SK-N-SH (cell line): ENCODE measurements around the gene ARHGEF39.

ENCODE experiments used
- ELF1 ChIP-seq: IDR thresholded peaks from 2 replicates; pipeline ENCODE4 v1.4.0; 2012
- POLR2AphosphoS5 ChIP-seq: IDR thresholded peaks from 2 replicates; pipeline ENCODE4 v1.6.1; 2012; ENCODE audit warnings: low read depth, low read length
- RFX5 ChIP-seq: IDR thresholded peaks from 2 replicates; pipeline ENCODE4 v1.6.1; 2012; ENCODE audit warnings: mild to moderate bottlenecking, improper control_type of control experiment, low read length
- SIN3A ChIP-seq: IDR thresholded peaks from 2 replicates; pipeline ENCODE4 v1.6.1; 2012; ENCODE audit warnings: low read depth, mild to moderate bottlenecking, low read length, moderate library complexity, borderline replicate concordance
- TF ChIP-seq, protein P1 (sequence below): IDR thresholded peaks from 2 replicates; pipeline ENCODE4 v1.4.0; 2012; ENCODE audit warnings: low read depth, borderline replicate concordance
- TF ChIP-seq, protein P2 (sequence below): fragments of 150-350 bp; IDR thresholded peaks from 2 replicates; pipeline ENCODE4 v1.6.1; 2017; ENCODE audit warnings: antibody characterized with exemption, low read length, low read depth, borderline replicate concordance
- TF ChIP-seq, protein P3 (sequence below): IDR thresholded peaks from 2 replicates; pipeline ENCODE4 v1.4.0; 2012; ENCODE audit warnings: low read depth
- TF ChIP-seq, protein P4 (sequence below): fragments of 200-600 bp; sonication (generic); IDR thresholded peaks from 2 replicates; pipeline ENCODE4 v1.6.1; 2017; ENCODE audit warnings: antibody characterized with exemption, mild to moderate bottlenecking, moderate library complexity
- TF ChIP-seq, protein P5 (sequence below): IDR thresholded peaks from 2 replicates; pipeline ENCODE4 v1.6.1; 2012; ENCODE audit warnings: mild to moderate bottlenecking, low read depth, low read length, moderate library complexity

DNA sequence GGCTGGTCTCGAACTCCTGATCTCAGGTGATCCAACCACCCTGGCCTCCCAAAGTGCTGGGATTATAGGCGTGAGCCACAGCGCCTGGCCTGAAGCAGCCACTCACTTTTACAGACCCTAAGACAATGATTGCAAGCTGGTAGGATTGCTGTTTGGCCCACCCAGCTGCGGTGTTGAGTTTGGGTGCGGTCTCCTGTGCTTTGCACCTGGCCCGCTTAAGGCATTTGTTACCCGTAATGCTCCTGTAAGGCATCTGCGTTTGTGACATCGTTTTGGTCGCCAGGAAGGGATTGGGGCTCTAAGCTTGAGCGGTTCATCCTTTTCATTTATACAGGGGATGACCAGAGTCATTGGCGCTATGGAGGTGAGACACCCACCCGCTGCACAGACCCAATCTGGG, 10.2 kb upstream of the ARHGEF39 start:
- TF ChIP-seq RFX5 (no peak), SIN3A (no peak), POLR2AphosphoS5 (no peak), ELF1 (no peak)
- TF ChIP-seq, protein P1, sequence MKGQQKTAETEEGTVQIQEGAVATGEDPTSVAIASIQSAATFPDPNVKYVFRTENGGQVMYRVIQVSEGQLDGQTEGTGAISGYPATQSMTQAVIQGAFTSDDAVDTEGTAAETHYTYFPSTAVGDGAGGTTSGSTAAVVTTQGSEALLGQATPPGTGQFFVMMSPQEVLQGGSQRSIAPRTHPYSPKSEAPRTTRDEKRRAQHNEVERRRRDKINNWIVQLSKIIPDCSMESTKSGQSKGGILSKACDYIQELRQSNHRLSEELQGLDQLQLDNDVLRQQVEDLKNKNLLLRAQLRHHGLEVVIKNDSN: no peak
- TF ChIP-seq, protein P2, sequence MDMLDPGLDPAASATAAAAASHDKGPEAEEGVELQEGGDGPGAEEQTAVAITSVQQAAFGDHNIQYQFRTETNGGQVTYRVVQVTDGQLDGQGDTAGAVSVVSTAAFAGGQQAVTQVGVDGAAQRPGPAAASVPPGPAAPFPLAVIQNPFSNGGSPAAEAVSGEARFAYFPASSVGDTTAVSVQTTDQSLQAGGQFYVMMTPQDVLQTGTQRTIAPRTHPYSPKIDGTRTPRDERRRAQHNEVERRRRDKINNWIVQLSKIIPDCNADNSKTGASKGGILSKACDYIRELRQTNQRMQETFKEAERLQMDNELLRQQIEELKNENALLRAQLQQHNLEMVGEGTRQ: no peak
- TF ChIP-seq, protein P3, sequence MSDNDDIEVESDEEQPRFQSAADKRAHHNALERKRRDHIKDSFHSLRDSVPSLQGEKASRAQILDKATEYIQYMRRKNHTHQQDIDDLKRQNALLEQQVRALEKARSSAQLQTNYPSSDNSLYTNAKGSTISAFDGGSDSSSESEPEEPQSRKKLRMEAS: no peak
- TF ChIP-seq, protein P4, sequence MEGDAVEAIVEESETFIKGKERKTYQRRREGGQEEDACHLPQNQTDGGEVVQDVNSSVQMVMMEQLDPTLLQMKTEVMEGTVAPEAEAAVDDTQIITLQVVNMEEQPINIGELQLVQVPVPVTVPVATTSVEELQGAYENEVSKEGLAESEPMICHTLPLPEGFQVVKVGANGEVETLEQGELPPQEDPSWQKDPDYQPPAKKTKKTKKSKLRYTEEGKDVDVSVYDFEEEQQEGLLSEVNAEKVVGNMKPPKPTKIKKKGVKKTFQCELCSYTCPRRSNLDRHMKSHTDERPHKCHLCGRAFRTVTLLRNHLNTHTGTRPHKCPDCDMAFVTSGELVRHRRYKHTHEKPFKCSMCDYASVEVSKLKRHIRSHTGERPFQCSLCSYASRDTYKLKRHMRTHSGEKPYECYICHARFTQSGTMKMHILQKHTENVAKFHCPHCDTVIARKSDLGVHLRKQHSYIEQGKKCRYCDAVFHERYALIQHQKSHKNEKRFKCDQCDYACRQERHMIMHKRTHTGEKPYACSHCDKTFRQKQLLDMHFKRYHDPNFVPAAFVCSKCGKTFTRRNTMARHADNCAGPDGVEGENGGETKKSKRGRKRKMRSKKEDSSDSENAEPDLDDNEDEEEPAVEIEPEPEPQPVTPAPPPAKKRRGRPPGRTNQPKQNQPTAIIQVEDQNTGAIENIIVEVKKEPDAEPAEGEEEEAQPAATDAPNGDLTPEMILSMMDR: no peak
- TF ChIP-seq, protein P5, sequence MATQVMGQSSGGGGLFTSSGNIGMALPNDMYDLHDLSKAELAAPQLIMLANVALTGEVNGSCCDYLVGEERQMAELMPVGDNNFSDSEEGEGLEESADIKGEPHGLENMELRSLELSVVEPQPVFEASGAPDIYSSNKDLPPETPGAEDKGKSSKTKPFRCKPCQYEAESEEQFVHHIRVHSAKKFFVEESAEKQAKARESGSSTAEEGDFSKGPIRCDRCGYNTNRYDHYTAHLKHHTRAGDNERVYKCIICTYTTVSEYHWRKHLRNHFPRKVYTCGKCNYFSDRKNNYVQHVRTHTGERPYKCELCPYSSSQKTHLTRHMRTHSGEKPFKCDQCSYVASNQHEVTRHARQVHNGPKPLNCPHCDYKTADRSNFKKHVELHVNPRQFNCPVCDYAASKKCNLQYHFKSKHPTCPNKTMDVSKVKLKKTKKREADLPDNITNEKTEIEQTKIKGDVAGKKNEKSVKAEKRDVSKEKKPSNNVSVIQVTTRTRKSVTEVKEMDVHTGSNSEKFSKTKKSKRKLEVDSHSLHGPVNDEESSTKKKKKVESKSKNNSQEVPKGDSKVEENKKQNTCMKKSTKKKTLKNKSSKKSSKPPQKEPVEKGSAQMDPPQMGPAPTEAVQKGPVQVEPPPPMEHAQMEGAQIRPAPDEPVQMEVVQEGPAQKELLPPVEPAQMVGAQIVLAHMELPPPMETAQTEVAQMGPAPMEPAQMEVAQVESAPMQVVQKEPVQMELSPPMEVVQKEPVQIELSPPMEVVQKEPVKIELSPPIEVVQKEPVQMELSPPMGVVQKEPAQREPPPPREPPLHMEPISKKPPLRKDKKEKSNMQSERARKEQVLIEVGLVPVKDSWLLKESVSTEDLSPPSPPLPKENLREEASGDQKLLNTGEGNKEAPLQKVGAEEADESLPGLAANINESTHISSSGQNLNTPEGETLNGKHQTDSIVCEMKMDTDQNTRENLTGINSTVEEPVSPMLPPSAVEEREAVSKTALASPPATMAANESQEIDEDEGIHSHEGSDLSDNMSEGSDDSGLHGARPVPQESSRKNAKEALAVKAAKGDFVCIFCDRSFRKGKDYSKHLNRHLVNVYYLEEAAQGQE: no peak
